Adrenal gland (tissue), 5 donors: ENCODE results near the gene DDX56.

Experiments
- POLR2A ChIP-seq, 2 donors: fragments of 450-650 bp; IDR thresholded peaks; one replicate each; pipeline ENCODE4 v1.6.1; 2017; ENCODE audit warnings: antibody characterized with exemption in 2 of 2, mild to moderate bottlenecking in 2 of 2, moderate library complexity in 1 of 2
- TF ChIP-seq, protein P1 (sequence below), 6 experiments: fragments of 450-650 bp in 4 of 6; fragments of 200-600 bp in 2 of 6; sonication (generic) in 1 of 6; IDR thresholded peaks; 1 replicate in 5 of 6; 2 replicates in 1 of 6; pipeline versions ENCODE4 v1.5.1 to v1.8.0; 2016 to 2021; ENCODE audit warnings: antibody characterized with exemption in 6 of 6, mild to moderate bottlenecking in 2 of 6, moderate library complexity in 1 of 6
- donor health status: DM: no; HTN: no; CAD: no.

GRCh38 chr7:44537442-44537841 lies 36.3 kb downstream of the DDX56 start:
- TF ChIP-seq, protein P1, sequence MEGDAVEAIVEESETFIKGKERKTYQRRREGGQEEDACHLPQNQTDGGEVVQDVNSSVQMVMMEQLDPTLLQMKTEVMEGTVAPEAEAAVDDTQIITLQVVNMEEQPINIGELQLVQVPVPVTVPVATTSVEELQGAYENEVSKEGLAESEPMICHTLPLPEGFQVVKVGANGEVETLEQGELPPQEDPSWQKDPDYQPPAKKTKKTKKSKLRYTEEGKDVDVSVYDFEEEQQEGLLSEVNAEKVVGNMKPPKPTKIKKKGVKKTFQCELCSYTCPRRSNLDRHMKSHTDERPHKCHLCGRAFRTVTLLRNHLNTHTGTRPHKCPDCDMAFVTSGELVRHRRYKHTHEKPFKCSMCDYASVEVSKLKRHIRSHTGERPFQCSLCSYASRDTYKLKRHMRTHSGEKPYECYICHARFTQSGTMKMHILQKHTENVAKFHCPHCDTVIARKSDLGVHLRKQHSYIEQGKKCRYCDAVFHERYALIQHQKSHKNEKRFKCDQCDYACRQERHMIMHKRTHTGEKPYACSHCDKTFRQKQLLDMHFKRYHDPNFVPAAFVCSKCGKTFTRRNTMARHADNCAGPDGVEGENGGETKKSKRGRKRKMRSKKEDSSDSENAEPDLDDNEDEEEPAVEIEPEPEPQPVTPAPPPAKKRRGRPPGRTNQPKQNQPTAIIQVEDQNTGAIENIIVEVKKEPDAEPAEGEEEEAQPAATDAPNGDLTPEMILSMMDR (IDR thresholded peaks at IDR 0.05), result no peak
- TF ChIP-seq POLR2A (IDR thresholded peaks at IDR 0.05), result no peak
